Hepatocyte (in vitro differentiated cells): ENCODE data around the gene FUOM.

Experiments used
- CTCF ChIP-seq: fragments of 200-600 bp; sonication (generic); IDR thresholded peaks from 2 replicates; pipeline ENCODE4 v1.5.1; 2016; ENCODE audit warnings: antibody characterized with exemption, mild to moderate bottlenecking; ENCODE audit not compliant: poor library complexity
- EZH2 ChIP-seq: fragments of 200-600 bp; sonication (generic); IDR thresholded peaks from 2 replicates; pipeline ENCODE4 v1.6.1; 2016; ENCODE audit warnings: antibody characterized with exemption, mild to moderate bottlenecking, borderline replicate concordance
- EZH2phosphoT487 ChIP-seq: fragments of 200-600 bp; sonication (generic); IDR thresholded peaks from one replicate; pipeline ENCODE4 v1.6.1; 2018; ENCODE audit warnings: antibody characterized with exemption, mild to moderate bottlenecking, low read depth, moderate library complexity; ENCODE audit not compliant: unreplicated experiment, severe bottlenecking

DNA sequence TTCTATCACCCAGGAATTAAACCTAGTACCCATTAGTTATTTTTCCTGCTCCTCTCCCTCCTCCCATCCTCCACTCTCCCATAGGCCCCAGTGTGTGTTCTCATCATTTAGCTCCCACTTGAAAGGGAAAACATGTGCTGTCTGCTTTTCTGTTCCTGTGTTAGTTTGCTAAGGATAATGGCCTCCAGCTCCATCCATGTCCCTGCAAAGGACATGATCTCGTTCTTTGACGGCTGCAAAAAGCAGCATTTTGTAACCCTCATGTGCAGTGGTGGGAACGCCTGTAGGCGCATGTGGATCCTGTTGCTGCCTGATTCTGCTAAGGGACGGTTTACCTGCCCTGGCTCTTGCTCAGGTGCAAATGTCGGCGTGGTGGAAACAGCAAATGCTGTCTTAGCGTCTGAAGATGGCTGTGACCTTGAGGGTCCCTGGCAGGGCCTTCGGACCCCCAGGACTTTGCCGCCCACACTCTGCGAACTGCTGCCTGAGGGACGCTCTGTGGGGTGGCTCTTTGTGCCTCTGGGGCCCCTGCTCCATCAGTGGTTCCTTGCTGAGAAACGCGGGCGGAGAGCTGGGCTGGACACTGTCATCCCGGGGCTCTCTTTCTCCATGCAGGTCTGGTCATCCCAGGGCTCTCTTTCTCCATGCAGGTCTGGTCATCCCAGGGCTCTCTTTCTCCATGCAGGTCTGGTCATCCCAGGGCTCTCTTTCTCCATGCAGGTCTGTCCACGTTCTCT lies 30.6 kb upstream of the FUOM start:
- TF ChIP-seq CTCF = no peak
- TF ChIP-seq EZH2 = no peak
- TF ChIP-seq EZH2phosphoT487 = no peak
